GM18502 (cell line): Measurements from ENCODE around the gene UBE2O.

Source experiments
- ATAC-seq: cut with Tn5 transposase; IDR thresholded peaks from one replicate; pipeline ENCODE4 v1.9.1; 2021; ENCODE audit warnings: mild to moderate bottlenecking; ENCODE audit not compliant: unreplicated experiment, poor library complexity

The UBE2O gene

GRCh38 chr17:76442341-76443338 is 10.3 kb downstream of the UBE2O start:
- no peak for ATAC-seq

GRCh38 chr17:76441686-76442340 is 11.1 kb downstream of the UBE2O start:
- no peak for ATAC-seq

GRCh38 chr17:76440751-76441362 is 12.1 kb downstream of the UBE2O start:
- no peak for ATAC-seq

- ATAC-seq, result no peak
These were observed 13.5 kb downstream of the UBE2O start for GRCh38 chr17:76439314-76439928.

- ATAC-seq, result no peak
These were observed 14.0 kb downstream of the UBE2O start for GRCh38 chr17:76438906-76439305.

- ATAC-seq, result no peak
These were observed 15.2 kb downstream of the UBE2O start for GRCh38 chr17:76437467-76438402.

GRCh38 chr17:76435751-76436150 is 17.2 kb downstream of the UBE2O start:
- no peak for ATAC-seq

- no peak for ATAC-seq
These were observed 18.1 kb downstream of the UBE2O start for GRCh38 chr17:76434870-76435269.

- ATAC-seq, result no peak
These were observed 19.3 kb downstream of the UBE2O start for GRCh38 chr17:76433693-76434092.

- ATAC-seq, result no peak
These were observed 20.1 kb downstream of the UBE2O start for GRCh38 chr17:76432712-76433336.

- ATAC-seq, result no peak
These were observed 20.9 kb downstream of the UBE2O start for GRCh38 chr17:76432004-76432403.

GRCh38 chr17:76431509-76431908 is 21.4 kb downstream of the UBE2O start:
- ATAC-seq, result no peak

- no peak for ATAC-seq
These were observed 24.4 kb downstream of the UBE2O start for GRCh38 chr17:76428511-76428910.

- ATAC-seq, result no peak
These were observed 25.3 kb downstream of the UBE2O start for GRCh38 chr17:76427501-76428231.

GRCh38 chr17:76426853-76427252 is 26.1 kb downstream of the UBE2O start:
- no peak for ATAC-seq

GRCh38 chr17:76422860-76423259 is 30.1 kb downstream of the UBE2O start:
- no peak for ATAC-seq

- ATAC-seq, result no peak
These were observed 30.5 kb downstream of the UBE2O start for GRCh38 chr17:76422406-76422805.

- ATAC-seq, result no peak
These were observed 31.9 kb downstream of the UBE2O start for GRCh38 chr17:76421044-76421407.
